NOMO-1 treated with dmso at 0.1 percent for 144 hours (cell line): Measurements from ENCODE around the gene PIK3C3.
A peak's percentile ranks its signal among the peaks of the same experiment; 100 is the strongest.

Experiments used
- DNase-seq: peaks from one replicate; lab custom pipeline; 2025; ENCODE audit not compliant: unreplicated experiment; lab: John Stamatoyannopoulos, UW

Gene PIK3C3

GRCh38 chr18:42113529-42114191 lies 158.6 kb downstream of the PIK3C3 start:
- DNase-seq, result peak; percentile 70

DNA sequence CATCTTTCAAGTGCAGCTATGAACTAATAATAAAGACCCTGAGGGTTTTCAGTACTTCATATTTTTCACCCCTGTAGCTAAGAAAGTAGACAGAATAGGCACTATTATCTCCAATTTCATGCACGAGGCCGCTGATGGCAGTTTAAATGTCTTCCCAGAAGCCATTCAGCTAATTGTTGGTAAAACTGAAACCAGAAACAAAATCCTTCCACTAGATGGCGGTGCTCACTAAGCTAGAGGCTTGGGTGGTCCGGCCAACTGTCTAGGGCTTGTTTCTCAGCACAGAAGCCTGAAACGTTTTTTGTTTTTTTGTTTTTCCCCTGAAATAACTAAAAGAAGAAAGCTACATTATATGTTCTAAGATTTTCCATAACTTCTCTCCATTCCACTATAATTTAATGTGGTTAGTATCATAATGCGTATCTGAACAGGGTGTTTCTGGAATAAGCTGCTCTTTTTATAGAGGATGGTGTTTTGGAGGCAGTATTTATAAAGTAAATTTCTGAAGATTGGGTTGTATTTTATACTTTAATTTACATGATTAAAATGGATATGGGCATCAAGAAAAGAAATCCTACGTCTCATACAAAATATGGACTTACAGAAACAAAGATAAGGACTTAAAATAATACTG lies 159.4 kb downstream of the PIK3C3 start:
- DNase-seq, result peak; percentile 52

DNA sequence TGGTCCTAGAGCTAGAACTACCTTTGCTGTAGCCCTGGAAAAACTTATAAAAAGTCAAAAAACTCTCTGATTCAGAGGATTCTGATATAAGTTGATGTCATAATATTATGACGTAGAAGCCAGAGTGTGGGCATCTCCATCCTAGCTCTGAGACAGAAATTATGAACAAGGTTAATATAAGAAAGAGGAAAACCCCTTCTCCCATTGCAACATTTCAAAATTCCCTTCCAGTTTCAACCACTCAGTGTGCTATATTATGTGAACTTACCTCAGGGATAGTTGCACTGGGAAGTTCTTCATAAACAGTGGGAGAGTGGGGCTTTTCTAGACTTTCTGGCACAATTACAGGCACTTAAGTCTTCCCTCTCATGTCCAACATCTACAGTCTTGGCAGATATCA lies 171.6 kb downstream of the PIK3C3 start:
- no peak for DNase-seq

- DNase-seq, result no peak
Observed at GRCh38 chr18:42131066-42131929, 176.3 kb downstream of the PIK3C3 start.

GRCh38 chr18:42131930-42132244 lies 176.9 kb downstream of the PIK3C3 start:
- DNase-seq, result no peak
